SKM-1 treated with dmso at 0.1 percent for 144 hours (cell line): Measurements from ENCODE around the gene FKBP4.
A peak's percentile ranks its signal among the peaks of the same experiment; 100 is the strongest.
"Not testable (repeated sequence)": the region's sequence is repeated elsewhere in the genome, so short reads cannot be mapped to it uniquely, and the experiment has no call there.

Experiments used
- DNase-seq: peaks from one replicate; lab custom pipeline; 2025; ENCODE audit not compliant: unreplicated experiment; lab: John Stamatoyannopoulos, UW

Gene FKBP4, protein sequence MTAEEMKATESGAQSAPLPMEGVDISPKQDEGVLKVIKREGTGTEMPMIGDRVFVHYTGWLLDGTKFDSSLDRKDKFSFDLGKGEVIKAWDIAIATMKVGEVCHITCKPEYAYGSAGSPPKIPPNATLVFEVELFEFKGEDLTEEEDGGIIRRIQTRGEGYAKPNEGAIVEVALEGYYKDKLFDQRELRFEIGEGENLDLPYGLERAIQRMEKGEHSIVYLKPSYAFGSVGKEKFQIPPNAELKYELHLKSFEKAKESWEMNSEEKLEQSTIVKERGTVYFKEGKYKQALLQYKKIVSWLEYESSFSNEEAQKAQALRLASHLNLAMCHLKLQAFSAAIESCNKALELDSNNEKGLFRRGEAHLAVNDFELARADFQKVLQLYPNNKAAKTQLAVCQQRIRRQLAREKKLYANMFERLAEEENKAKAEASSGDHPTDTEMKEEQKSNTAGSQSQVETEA

DNA sequence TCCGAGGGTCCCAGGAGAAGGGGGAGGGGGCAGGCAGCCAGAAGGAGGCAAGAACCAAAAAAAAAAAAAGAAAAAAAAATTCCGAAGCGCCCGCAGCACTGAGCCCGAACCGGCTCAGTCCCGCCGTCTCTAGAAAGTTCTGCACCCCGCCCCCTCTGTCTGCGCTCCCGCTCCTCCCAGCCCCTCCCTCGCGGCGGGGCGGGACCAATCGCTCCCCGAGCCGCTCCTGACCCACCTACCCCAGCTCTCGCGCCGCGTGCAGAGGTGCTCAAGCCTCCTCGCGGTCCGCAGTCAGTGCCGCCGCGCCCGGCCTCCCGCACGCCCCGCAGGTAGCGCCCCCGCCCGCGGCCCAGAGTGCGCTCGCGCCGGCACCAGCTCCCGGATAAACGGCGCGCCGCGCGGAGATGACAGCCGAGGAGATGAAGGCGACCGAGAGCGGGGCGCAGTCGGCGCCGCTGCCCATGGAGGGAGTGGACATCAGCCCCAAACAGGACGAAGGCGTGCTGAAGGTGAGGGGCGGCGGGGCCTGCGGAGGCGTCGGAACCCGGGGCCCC lies at the start of gene FKBP4:
Gene FKBP4 (plus strand): TSS at position 235 of the 554 bp plus-strand sequence. CDS start 170 bp downstream, at position 405.
- DNase-seq, result peak; percentile 40

DNA sequence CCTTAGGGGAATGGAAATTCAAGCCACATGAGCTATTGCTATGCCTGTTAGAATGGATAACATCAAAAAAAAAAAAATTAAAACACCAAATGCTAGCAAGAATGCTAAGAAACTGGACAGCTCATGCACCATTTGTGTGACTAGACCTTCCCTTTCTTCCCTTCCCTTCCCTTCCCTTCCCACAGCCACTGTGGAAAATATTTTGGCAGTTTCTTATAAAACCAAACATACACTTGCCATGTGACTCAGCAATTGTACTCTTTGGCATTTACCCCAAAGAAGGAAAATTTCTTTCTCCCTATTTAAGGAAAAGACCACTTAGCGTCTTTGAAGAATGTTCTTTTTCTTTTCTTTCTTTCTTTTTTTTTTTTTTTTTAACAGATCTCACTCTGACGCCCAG lies 49.1 kb upstream of the FKBP4 start:
- DNase-seq, result no peak

DNA sequence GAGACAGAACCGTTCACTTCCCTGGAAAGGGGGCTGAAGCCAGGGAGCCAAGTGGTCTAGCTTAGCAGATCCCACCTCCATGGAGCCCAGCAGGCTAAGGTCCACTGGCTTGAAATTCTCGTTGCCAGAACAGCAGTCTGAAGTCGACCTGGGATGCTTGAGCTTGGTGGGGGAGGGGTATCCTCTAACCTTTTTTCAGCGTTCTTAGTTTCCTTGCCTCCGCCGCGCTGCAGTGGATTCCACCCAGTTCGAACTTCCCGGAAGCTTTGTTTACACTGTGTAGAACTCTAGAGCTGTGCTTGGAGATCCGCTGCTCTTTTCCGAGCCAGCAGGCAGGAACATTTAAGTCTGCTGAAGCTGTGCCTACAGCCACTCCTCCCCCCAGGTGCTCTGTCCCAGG lies 45.2 kb upstream of the FKBP4 start:
- DNase-seq, result no peak

DNA sequence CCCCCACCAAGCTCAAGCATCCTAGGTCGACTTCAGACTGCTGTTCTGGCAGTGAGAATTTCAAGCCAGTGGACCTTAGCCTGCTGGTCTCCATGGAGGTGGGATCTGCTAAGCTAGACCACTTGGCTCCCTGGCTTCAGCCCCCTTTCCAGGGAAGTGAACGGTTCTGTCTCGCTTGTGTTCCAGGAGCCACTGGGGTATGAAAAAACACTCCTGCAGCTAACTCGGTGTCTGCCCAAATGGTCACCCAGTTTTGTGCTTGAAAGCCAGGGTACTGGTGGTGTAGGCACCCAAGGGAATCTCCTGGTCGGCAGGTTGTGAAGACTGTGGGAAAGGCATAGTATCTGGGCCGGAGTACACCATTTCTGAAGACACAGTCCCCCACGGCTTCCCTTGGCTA lies 44.6 kb upstream of the FKBP4 start:
- DNase-seq, result no peak

DNA sequence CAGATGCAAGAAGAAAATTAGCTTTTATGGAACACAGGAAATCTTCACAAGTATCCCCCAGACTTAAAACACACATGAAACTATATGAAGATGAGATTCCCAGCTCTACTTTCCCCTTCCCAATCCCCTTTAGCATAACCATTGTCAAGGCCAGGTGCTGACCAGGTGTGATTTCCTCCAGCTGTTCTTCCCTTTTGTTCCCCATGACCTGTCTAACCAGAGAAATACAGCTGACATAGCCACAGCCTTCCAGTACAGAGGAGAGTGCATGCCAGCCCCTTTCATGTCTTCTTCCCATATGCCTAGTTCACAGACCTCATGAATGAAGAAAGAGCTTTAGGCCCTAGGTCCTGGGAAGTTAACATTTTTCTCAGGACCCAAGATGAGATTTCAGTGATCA lies 43.5 kb upstream of the FKBP4 start:
- no peak for DNase-seq

DNA sequence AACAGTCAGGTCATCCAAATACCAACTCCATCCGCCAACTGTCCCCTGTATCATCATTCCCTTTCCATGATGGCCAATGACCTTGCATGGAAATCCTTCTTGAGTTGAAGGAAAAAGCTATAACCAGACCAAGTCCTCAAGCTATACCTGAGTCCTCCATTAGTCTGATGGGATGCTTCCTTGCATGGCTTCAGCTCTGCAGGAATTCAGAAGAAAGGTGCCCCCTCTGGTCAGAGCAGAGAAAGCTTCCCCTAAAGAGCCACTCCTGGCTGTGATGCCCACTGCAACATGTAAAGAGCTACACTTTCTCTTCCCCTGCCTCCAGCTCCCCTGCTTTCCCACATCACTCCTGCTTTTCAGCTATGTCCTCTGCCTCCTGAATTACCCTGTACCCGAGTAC lies 43.1 kb upstream of the FKBP4 start:
- no peak for DNase-seq

DNA sequence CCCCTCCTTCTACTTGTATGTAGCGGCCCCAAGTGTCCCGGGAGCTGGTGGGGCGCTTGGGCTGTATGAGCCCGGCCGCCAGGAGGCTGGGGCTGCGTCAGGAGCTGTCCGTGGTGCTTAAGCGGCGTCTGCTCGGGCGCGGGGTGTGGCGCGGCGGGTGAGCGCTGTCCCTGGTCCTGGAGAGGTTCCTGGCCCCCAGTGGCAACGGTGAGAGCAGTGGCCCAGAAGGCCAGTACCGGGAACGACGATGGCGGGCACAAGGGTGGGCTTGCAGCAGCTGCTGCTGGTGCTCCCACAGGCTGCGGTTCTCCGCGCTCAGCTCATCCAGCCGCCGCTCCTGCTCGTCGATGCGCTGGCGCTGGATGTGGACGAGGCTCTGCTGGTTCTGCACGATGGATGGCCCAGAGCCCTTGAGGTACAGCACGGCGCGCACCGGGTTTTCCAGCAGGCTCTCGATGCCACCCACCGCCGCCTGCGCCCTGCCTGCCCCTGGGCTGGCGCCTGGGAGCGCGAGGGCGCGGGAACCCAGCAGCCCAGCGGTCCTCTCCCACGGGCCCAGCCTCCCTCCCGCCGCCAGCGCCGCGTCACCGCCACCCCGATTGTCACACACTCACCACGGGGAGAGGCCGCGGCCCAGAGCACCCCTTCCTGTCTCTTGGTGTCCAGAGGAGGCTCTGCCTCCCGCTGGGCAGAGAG lies 41.9 kb upstream of the FKBP4 start:
- DNase-seq, result no peak

DNA sequence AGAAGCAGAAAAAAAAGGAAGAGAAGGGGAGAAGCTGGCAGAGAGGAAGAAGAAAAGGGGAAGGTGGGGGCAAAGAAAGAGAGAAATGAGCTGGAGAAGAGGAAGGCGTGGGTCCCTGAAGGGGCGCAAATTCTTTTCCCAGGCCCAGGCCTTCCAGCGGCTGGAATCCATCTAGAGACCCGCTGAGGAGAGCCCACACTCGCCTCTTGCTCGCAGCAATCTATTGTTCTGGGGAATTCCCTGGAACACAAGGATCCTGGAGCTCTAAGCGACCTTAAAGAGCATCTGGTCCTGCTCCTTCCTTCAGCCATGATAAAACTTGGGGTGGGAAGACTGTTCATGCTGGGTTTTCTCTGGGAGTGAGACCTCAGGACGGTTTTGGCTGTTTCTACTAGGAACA lies 41.2 kb upstream of the FKBP4 start:
- DNase-seq, result no peak

DNA sequence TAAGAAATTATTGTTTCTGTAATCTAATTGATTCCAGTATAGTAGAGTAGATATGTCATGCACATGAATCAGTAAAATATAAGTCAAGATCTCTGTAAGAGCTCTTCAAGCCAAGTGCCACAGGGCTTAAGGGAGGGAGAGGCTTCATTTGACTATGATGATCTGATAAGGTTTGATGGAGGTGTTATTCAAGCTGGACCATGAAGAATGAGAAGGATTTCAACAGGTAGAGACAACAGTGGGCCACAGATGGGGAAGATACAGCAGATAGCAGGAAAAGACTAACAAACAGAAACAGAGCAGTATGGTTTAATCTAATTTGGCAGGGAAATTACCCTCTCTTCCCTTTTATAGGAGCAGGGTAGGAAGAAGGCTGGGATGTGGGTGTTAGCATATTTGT lies 40.6 kb upstream of the FKBP4 start:
- DNase-seq, result no peak

DNA sequence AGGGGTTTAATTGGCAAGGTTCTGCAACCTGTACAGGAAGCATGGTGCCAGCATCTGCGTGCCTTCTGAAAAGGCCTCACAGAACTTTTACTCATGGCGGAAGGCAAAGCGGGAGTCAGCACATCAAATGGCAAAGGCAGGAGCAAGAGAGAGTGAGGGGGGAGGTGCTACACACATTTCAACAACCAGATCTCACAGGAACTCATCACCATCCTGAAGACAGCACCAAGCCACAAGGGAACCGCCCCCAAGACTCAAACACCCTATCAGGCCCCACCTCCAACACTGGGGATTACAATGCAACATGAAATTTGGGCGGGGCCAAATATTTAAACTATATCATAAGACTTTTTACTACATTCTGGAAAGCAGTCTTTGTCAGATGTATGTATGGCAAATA lies 38.0 kb upstream of the FKBP4 start:
- DNase-seq, result no peak

DNA sequence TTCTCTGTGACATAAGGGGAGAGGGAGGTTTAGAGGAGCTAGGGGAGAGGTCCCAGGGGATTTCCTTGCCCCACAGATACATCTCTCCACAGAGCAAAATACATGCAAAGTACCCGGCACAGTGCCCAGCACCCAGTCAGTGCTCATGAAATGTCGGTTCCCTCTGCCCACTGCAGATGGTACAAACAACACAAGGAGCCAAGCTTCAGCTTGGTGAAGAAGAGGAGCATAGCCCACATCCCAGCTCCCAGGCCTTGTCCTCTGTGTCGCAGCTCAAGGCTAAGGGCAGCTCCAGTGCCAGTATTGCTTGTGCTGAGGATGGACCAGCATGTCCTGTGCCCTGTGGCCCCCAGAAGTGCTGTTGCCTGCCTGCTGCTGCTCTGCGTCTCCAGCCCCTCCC lies 35.0 kb upstream of the FKBP4 start:
- DNase-seq, result no peak

DNA sequence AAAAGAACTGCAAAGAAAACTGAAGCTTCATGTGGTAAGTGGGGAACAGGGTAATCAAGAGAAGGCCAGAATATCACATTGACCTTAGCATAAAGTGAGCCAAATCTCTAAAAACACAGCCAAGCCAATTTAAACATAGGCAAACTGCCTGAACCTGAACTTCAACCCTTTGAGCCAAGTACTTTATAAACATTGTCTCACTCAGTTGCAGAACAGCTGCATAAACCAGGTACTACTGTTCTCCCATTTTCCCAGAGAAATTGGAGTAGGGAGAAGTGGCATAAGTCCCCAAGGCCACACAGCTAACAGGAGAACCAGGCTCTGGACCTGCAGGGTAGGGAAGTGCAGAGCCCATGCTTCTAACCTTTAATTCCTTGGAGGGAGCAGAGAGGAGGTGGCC lies 30.4 kb upstream of the FKBP4 start:
- DNase-seq, result no peak

DNA sequence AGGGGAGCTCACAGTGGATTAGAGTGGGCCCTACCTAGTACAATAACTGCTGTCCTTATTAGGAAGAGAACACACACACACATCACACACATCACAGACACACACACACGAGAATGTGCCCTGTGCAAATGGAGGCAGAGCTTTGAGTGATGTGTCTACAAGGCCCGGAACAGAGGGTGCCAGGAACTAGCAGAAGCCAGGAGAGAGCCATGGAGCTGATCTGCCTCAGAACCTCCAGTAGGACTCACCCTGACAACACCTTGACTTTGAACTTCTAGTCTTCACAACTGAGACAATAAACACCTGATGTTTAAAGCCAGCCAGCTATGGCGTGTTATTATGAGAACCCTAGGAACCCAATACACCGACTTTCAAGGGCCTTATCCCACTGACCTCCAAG lies 29.7 kb upstream of the FKBP4 start:
- DNase-seq, result no peak

DNA sequence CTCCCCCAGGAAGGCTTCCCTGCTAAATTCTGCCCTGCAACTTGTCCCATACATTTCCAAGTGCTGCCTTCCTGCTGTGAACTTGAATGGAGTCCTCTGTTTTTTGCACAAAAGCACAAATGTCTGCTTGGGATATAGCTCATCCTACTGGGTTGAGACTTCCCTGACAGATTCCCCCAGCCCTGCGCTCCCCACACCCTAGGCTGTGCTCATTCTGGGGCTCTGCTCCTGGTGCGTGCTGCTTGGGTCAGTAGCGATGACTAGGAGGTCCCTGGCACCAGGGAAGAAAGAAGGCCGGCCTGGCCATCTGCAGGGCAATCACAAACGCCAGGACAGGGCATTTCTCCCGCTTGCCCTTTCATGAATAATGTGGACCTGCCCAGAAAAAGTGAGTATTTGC lies 29.2 kb upstream of the FKBP4 start:
- DNase-seq, result no peak

DNA sequence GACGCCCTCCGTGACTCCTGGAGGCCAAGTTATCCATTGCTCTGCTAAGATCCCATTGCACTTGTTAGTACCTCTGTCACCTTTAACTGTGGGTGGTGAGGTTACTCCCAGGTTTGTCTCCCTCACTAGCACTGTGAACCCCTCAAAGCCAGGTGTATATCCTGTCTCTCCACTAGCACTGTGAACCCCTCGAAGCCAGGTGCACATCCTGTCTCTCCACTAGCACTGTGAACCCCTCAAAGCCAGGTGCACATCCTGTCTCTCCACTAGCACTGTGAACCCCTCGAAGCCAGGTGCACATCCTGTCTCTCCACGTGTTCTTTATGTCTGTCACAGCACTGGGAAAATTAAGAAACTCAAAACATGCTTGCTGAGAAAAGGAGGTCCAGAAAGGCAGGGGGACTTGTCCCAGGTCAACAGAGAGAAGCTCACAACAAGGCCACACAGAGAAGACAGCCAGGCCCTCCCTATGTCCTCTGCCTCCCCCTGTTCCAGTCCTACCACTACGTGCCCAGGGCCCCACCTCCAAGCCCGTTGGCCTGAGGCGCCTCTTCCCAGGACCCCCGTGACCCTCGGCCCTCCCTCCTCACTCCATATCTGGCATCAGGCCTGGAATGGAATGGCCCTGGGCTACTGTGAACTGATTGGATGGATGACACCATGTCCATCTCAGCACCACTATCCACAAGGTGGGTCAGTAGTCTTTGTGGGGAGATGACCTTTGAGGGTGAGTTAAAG lies 26.4 kb upstream of the FKBP4 start:
- DNase-seq, result no peak

DNA sequence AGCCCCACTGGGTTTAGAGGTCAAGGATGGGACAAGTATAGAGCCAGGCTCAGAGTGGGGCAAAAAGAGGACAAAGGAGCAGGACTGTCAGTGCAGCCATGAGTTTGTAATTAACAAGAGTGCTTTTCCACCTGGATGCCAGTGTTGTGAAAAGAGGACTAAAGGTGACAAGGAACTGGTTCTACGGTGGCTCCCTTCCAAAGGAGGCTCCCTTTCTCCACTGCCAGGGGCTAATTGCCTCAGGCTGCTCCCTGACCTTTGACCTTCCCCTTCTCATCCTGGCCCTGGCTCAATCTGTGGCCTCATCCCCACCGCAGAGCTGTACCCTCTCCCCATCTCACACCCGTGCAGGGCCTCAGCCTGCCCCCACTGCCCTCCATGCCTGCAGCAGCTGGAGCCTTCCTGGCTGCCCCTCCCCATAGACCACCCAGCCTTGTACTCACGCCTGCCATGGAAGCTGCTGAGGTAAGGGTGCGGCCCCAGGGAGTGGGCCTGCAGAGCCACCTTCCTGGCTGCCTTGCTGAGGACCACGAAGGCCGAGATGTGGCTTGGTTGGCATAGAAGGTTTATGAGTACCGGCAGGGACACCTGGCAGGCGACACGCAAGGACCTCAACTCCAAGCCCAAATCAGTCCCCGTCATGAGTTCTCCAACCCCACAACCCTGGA lies 24.8 kb upstream of the FKBP4 start:
- DNase-seq, result no peak

DNA sequence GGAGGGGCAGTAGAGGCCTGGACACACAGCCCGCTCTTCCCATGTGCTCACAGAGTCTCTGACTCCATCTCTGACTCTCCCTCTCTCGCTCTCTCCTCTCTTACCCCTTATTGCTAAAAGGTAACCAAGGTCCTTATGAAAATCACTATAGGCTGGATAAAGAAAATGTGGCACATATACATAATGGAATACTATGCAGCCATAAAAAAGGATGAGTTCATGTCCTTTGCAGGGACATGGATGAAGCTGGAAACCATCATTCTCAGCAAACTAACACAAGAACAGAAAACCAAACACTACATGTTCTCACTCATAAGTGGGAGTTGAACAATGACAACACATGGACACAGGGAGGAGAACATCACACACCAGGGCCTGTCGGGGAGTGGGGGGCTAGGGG lies 24.2 kb upstream of the FKBP4 start:
- DNase-seq, result not testable (repeated sequence)

DNA sequence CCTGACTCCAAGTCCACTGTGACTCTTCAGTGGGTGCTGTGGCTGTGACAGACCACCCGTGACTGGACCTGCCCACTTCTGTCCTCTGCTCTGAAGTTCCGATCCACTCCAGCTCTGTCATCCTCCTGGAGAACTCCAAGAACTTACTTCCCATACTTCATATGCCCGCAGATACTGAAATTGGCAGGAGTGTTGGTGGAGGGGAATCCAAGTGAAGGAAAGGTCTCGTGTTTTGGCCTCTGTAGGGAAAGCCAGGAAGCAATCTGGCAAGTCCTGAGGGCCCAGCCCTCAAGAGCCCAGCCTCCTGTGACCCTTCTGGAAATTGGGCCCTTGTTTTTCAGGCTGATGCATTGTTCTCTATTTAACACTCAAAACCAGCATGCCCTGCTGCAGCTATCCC lies 22.4 kb upstream of the FKBP4 start:
- DNase-seq, result no peak

DNA sequence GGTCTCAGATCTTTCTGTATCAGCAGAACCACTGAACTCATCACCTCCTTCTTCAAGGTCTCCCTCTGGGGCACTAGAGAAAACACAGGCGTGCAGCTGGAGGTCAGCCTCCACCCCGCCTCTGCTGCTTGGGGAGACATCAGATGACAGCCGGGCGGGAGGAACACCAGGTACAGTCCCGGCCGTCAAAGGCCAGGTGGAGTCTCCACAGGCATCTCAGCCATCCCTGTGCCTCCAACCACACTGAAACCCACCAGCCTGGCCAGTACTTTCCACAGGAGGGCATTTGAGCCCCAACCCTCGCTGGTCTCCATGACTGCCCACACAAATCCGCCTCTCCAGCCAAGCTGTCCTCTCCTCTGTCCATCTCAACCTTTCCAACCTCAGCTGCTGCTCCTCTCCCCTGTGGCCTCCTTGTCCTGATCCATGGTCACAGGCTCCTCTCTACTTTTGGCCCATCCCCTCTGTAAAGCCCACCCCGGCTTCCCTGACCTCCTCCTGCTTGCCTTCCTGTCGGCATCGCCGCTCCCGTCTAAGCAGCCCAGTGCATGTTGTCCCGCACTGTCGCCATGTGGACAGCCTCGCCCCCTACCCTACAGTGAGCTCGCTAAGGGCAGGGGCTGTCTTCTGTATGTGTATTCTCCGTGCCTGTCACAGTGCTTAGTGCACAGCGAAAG lies 21.4 kb upstream of the FKBP4 start:
- no peak for DNase-seq

DNA sequence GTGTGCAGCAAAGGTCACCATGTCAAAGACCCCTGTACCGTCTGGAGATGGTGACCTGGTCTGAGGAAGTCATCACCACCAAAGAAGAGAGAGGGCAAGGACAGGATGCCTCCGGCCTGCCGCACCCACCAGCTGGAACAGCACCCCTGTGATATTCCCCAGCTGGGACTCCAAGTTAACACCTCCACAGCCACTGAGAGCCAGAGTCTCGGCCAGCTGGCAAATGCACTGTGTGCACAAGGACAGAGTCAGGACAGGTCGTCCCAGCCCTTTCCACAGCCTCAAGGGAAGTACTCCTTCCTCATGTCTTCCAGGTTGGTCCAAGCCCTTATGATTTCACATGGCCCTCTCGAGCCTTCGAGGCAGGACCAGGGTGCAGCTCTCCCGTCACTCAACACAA lies 19.3 kb upstream of the FKBP4 start:
- DNase-seq, result no peak
